ENCODE data around the gene PRR7.
A peak's percentile ranks its signal among the peaks of the same experiment; 100 is the strongest.
"Not testable (repeated sequence)": the region's sequence is repeated elsewhere in the genome, so short reads cannot be mapped to it uniquely, and the experiment has no call there.

Gene PRR7

DNA sequence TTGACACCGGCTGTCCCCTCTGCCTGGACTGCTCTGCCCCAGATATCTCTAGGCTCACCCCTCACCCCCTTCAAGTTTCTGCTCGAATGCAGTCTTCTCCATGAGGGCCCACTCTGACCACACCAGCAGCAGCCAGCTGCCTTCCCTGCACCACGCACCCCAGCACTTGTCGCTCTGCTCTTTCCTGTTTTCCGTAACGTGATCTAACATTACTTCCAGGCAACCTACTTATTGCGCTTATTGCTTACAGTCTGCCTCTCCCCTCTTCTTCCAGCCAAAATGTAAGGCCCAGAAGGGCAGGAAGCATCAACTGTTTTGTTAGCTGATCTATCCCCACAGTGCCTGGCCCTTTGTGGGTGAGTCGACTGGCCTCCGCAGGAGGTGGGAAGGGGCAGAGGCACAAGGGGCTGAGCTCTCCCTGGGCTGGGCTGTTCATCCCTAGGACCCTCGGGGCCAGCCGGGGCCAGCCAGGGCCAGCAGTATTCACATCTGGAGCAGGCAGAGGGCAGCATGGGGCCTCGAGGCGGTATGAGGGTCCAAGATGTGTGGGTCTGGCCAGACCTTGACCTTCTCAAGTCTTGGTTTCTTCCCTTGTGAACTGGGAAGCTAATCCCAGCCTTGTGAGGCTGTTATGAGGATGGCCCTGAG lies 38.4 kb downstream of the PRR7 start:
- DNase-seq (ENCODE audit: low read depth in 2 of 2): no peak

DNA sequence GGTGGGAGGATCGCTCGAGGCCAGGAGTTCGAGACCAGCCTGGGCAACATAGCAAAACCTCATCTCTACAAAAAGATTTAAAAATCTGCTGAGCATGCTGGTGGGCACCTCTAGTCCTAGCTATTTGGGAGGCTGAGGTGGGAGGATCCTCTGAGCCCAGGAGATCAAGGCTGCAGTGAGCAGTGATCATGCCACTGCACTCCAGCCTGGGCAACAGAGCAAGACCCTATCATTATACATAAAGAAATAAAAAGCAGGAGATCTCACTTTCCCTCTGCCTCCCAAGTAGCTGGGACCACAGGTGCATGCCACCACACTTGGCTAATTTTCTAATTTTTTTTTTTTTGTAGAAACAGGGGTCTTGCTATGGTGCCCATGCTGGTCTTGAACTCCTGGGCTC lies 39.1 kb downstream of the PRR7 start:
- DNase-seq (ENCODE audit: low read depth in 2 of 2): not testable (repeated sequence)

- no peak for DNase-seq (ENCODE audit: low read depth in 2 of 2)
Measured at GRCh38 chr5:177486256-177486655, 39.6 kb downstream of the PRR7 start.

GRCh38 chr5:177487144-177487543 lies 40.5 kb downstream of the PRR7 start:
- no peak for DNase-seq (ENCODE audit: low read depth in 2 of 2)

GRCh38 chr5:177487975-177488374 lies 41.4 kb downstream of the PRR7 start:
- no peak for DNase-seq (ENCODE audit: low read depth in 2 of 2)

DNA sequence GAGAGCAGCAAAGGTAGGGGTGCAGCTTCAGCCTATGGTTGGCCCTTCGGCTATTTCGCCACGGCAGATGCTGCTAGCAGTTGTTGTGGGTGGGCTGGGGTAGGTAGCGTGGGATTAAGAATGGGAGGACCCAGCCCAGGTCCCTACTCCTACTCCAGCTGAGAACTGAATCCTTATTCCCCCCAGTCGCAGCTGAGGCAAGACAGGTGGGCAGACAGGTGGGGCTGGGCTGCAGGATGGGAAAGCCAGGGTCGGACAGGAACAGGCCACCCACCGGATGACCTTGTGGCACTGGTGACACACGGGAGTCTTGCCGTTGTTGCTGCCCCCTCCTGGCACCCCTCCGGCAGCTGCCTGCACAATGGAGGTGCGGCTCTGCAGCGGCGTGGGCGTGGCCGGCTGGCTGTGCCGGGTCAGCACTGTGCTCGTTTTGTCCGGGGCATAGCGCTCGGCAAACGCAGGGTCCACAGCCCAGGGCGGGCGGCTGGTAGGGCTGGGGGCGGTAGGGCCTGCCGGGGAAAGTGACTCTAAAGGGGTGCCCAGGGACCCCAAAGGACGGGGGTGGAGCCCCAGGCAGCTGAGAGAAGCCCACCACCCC lies 42.6 kb downstream of the PRR7 start:
- no peak for DNase-seq (ENCODE audit: low read depth in 2 of 2)

DNA sequence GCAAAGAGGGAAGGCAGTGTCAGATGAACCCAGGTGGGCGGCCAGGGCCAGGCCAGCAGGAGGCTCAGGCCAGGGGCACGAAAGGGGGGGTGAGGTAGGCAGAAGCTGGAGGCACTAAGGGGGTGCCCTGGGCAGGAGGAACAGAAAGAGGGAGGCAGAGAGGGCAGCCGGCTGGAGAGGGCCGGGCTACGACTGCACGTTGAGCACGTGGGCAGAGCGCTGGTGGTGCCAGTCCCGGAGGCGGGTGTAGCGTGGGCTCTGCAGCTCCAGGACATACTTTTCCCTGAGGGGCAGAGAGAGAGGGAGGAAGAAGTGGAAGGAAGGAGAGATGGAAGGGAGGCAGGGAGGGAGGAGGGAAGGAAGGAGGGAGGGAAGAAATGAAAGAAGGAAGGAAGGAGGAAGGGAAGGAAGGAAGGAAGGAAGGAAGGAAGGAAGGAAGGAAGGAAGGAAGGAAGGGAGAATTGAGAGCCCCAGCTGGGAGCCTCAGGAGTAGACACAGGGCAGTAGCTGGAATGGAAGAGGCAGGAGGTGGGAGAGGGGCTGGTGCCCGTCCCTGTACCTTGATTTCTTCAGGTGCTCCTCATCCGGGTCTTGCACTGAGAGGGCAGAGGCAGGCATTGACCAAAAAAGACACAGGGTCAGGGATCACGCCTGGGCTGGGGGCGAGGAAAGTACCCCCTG lies 43.8 kb downstream of the PRR7 start:
- DNase-seq (ENCODE audit: low read depth in 2 of 2): no peak

DNA sequence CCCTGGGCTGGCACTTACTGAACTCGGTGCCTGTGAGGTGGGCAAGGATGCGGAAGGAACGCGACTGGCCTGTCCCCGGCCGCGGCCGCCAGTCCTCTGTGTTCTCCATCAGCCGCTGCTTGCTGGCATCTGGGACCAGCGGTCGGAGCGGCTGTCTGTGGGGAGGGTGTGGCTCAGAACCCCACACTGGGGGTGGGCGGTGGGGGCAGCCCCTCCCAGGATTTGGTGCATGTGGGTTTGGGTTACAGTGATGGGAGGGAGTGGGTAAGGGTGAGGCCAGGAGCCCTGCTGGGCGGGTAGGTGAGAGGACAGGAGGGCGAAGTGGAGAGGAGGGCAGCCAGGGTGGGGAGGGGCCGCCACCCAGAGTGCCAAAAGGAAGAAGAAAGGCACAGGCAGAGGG lies 44.4 kb downstream of the PRR7 start:
- no peak for DNase-seq (ENCODE audit: low read depth in 2 of 2)

DNA sequence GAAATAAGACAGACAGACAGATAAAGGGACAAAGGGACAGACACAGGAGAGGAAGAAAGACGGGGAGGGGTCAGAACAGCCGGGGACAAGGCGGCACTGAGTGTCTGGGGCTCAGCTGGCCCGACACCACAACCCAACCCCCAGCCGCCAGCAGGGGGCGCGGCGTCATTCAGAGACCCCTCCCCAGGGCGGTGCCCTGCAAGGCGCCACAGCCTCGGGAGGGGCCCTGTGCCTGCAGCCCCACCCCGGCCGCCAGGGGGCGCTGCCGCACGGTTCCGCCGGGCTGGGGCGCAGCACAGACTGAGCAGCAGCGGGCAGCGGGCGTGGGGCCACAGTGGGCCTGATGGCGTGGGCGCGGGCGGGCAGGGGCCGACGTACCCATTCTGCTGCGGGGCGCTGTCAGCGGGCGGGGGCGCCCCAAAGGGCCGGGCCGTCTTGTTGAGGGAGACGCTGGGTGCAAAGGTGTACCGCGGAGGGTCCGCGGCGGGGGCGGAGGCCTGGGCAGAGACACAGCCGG lies 44.9 kb downstream of the PRR7 start:
- no peak for DNase-seq (ENCODE audit: low read depth in 2 of 2)

DNA sequence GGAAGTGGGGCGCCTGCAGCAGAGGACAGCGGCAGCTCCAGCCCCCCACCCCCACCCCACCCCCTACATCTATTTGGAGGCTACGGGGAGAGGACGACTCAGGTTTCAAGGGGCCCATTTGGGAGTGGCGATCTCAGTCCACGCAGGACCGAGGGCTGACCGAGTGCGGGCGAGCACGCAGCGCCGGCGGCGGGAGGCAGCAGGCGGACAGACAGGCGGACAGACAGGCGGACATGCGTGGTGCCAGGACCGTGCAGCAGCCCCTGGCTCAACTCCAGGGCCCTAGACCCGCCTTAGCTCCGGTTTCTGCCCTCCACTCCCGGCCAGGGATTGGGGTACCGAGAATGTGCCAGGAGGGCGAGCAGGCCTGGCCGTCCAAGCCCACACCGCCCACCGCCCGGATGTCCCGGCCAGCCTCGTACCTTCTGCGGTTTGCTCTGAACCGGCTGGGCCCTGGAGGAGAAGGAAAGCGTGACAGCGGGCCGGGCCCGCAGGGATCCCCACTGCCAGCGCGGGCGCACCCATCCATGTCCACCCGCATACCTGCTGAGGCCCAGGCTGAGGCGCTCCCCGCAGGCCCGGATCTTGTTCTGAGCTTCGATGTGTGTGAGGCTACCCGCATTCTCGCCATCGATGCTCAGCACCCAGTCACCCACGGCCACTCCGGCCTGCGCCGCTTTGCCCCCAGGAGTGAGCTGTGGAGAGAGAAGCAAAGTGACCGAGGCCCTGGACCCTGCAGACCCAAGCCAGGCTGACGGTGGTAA lies 45.6 kb downstream of the PRR7 start:
- no peak for DNase-seq (ENCODE audit: low read depth in 2 of 2)

DNA sequence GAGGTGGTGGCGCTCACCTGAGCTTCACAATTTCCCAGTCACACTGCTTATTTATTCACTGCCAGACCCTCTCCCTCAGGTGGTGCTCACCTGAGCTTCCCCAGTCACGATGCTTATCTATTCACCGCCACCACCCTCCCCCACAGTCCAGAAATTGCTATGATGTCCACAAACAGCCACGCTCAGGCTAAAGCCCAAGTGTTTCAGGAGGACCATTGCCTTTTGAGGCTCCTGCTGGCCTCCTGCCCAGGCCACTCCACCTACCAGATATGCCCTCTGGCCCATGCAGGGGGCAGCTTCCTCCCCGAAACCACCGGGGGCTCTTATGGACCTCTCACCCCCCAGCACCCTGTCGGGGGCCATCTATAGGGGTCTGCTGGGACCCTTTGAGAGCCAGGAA lies 46.2 kb downstream of the PRR7 start:
- DNase-seq (ENCODE audit: low read depth in 2 of 2): no peak

GRCh38 chr5:177493795-177494345 lies 47.3 kb downstream of the PRR7 start:
- DNase-seq (ENCODE audit: low read depth in 2 of 2): no peak

DNA sequence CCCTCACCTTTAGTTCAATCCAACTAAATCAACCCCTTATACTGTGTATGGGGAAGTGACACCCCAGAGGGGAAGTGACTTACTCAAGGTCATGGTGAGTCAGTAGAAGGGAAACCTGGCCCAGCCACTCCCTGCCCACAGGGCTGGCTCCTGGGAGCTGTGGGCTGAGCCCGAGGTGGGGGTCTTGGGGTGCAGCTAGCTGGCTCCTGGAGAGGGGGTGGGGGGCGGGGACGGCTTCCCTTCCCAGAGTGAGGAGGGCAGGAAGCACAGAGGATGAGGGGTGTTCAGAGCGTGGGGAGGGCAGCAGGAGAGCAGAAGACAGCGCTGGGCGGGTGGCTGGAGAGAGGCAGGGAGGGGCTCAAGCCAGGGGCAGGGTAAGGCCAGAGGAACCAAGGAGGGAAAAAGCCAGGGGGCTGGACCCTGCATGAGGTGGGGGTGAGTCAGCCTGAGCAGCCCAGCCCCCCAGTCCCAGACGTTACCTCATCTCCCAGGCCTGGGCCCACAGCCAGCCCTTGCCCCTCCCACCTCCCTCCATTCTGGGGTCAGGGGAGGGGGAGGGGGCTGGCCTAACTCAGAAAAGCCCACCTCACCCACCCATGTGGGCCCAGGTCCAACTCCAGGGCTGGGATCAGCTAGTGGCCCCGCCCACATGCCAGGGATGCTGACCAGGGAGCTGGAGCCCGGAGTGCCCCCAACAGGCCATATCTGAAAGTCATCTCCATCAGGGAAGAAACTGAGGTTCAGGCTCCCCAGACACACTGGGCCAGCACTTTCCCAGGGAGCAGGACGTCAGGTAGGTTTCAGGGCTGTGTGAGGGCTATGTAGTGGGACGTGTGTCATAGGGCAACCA lies 48.0 kb downstream of the PRR7 start:
- DNase-seq (ENCODE audit: low read depth in 2 of 2): no peak

GRCh38 chr5:177495243-177496060 lies 48.8 kb downstream of the PRR7 start:
- no peak for DNase-seq (ENCODE audit: low read depth in 2 of 2)

DNA sequence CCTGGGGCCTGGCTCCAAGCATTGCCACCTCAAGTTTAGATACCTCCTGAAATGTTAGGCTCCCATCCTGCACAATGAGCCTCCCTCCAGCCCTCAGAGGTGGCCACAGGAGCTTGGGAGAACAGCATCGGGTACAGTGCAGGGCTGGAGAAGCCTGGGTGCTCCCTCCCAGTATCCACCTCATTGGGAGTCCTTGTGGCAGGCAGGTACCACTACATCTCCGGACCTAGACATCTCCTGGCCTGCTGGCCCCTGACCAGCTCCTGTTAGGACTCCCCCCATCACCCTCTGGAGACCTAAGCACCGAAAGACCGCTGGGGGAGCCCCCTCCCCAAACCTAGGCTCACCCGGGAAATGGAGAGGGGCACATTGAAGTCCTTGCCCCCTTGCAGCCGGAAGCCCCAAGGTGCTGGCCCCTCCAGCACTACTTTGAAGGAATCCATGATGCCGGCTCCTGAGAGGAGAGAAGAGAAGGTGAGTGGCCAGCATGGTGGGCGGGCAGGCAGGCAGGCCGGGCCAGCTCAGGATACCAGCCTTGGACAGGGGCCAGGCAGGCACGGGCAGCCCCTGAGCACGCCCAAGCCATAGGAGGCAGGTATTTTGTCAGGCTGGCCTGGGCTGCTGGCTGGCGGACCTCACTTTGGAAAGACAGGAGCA lies 49.6 kb downstream of the PRR7 start:
- no peak for DNase-seq (ENCODE audit: low read depth in 2 of 2)

DNA sequence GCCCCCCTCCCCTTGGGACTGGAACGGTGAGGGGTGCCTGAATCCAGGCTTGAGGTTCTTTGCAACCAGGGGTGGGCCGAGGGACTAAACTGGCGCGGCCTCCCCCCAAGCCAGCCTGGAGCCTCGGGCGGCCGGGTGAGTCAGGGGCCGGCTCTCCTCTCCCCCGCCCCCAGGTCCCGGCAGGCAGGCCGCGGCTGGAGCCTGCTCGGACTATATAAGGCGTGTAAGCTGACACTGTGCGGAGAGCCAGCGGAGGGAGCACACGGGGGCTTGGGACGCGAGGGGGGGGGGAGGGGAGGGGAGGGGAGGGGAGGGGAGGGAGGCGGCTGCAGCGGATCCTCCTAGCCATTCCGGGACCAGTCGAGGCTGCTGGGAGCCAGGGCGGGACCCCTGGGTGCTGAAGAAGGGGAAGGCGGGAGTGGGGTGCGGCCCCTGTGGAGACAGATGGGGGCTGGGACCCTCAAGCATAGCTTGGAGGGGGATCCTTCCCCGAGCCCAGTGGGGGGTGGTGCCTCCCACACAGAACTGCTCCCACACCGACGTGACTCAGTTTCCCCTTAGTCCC lies 50.2 kb downstream of the PRR7 start:
- DNase-seq (ENCODE audit: low read depth in 2 of 2): no peak

- DNase-seq (ENCODE audit: low read depth in 2 of 2): peak; percentile 86 to 90
Measured at GRCh38 chr5:177497292-177498012, 50.8 kb downstream of the PRR7 start, which contains the start of gene PDLIM7. Gene PDLIM7 (minus strand): TSS chr5:177497604. CDS start chr5:177496512, 1,092 bp downstream.

GRCh38 chr5:177498013-177498787 lies 51.6 kb downstream of the PRR7 start:
- no peak for DNase-seq (ENCODE audit: low read depth in 2 of 2)
